RCC 7860 (cell line): Measurements from ENCODE around the gene TIMM13.

Experiments
- DNase-seq: peaks from one replicate; pipeline ENCODE4 v3.0.0-alpha.2; 2015; ENCODE audit warnings: low spot score
- FAIRE-seq: peaks from 2 replicates; lab custom pipeline; 2012; peaks lifted over from hg19 to GRCh38; lab: Jason Lieb, UNC

The TIMM13 gene

DNA sequence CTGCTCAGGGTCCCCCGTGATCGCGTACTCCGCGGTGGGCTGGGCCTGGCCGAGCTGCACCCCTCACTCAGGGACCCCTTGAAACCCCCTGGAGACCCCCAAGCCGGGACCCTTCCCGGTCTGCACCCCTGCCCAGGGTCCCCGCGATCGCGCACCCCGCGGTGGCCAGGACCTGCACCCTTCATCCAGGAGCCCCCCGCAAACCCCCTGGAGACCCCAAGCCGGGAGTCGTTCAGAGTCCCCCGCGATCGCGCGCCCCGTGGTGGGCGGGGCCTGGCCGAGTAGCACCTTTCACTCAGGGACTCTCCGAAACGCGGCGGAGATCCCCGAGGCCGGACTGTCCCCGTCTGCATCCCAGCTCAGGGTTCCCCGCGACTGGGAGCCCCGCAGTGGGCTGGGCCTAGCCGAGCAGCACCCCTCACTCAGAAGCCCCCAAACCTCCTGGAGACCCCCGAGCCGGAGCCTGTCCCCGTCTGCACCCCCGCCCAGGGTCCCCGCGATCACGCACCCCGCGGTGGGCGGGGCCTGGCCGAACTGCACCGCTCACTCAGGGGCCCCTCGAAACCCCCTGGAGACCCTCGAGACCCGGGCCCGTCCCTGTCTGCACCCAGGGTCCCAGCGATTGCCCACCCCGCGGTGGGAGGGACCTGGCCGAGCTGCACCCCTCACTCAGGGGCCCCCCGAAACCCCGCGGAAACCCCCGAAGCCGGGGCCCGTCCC is 28.6 kb upstream of the TIMM13 start:
- no peak for DNase-seq
- no peak for FAIRE-seq

DNA sequence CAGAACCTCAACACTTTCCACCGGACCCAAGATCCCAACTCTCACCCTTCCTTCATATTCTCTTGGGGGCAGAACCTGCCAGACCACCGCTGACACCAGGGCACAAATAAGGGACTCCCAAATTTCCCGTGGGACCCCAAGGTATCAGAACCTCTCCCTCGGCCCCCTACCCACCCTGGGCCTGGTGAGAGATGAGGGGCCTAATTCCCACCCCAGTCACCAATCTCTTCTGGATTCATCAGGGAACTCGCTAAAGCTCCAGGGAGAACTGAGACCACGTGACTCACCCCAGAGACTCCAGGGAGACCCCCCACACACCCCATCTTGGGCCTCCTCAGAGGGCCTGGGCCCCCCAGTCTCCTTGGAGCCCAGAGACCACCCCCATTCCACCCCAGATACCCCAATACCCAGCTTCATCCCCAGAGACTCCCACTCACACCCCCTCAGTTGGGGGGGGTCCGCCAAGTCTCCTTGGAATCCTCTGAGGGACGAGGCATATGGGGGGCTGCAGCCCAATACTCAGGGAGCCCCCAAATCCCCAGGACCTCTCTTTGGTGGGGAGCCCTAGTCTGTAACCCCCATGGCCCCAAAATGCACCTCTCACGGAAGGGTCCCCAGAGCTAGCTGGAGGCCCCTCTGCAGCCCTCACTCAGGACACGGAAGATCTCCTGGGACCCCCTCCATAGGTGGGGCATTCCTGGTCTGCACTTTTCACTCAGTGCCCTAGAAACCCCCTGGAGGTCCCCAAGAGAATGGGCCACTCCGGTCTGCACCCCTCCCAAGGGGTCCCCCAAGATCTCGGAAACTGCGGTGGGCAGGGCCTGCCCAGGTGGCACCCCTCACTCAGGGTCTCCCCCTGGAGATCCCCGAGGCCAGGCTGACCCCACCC is 27.8 kb upstream of the TIMM13 start:
- DNase-seq, result no peak
- no peak for FAIRE-seq

DNA sequence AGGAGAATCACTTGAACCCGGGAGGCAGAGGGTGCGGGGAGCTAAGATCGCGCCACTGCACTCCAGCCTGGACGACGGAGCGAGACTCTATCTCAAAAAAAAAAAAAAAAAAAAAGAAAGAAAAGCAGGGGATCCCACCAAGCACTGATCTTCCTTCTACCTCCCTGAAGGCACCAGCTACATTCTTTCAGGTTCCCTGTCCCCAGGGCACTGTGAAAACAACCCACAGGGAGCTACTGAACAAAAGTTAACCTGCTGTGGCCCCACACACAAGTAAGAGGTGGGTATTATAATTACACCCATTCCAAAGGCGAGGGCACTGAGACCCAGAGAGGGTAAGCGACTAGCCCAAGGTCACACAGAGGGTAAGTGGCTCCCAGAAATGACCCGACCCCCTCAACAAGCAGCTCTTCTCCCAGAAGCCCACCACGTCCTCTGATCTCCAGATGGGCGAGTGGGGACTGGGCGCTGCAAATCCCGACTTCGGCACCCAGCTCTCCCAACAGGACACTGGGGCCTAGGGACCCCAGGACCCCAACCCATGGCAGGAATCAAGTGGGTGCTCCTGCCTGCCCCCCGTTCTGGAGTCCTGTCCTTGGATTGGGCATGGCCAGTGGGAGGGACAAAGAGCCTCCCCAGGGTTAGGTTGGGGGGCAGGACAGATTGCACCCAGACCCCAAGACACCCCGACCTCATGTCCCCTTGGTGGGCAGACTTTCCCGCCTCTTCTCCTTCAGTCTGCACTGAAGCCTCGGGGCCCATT is 27.0 kb upstream of the TIMM13 start:
- DNase-seq (no peak), FAIRE-seq (no peak)

DNA sequence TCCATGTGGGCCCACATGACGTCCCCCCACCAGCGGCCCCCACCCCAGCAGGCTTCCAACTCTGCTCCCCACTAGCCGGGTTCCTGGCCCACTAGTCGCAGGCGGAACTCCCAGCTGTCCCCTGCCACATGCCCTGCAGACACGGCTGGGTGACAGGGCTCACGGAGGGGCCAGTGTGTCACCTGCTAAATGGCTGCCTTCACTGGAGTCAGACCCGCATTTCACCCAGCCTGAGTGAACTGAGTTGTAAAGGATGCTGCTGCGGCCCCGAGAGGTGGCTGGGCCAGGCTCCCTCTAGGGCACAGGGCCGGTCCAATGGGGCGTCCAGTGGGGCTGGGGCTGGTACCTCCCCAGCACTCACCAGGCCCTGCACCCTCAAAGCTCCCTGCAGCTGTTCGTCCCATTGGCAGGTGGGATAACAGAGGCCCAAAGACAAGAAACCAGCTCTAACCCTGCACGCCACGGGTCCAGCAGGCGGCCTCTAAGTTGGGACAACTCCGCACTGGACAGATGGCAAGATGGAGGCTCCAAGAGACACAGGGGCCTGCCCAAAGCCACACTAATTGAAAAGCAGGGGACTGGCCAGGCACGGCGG is 26.1 kb upstream of the TIMM13 start:
- DNase-seq (no peak), FAIRE-seq (no peak)

DNA sequence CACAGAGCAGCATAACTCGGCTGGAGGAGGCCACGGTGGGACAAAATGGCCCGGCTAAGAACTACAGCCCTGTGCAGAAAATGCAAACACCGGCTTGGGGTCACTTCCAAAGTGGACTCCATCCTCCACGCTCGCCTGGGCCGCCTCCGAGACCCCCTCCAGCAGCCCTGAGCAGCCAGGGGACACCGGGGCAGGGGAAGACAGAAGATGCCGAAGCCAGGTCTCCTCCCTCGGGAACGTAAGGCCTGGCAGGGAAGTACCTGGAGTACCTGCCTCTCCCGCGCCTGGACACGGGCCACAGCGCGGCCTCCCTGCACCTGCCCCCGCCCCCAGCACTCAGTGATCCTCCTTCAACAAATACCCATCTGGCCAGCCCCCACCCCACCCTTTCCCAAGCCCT is 24.4 kb upstream of the TIMM13 start:
- DNase-seq (no peak), FAIRE-seq (no peak)

DNA sequence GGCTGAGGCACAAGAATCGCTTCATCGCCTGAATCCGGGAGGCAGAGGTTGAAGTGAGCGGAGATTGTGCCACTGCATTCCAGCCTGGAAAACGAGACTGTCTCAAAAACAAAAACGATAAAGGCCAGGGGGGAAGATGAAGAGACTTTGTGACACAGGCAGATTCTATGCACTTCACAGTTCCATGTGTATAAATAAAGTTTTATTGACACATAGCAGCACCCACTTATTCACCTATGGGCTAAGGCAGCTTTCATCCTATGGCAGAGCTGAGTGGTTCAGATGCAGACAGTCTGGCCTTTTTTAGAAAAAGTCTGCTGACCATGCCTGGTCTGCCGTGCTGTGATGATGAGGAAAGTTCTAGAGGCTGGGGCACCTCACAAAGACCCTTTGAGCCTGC is 23.8 kb upstream of the TIMM13 start:
- FAIRE-seq, result no peak
- no peak for DNase-seq

DNA sequence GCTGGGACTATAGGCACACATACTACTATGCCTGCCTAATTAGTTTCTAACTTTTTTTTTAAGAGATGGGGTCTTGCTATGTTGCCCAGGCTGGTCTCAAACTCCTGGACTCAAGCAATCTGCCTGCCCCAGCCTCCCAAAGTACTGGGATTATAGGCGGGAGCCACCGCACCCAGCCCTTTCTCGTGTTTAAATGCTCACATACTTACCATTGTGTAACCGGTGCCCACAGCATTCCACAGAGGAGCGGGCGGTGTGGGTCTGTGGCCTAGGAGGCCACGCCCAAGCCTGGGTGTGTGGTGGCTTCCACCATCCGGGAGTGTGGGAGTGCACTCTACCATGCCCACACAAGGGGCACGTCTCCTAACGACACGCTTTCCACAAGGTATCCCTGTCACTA is 21.6 kb upstream of the TIMM13 start:
- FAIRE-seq, result no peak
- peak; percentile 4 for DNase-seq

DNA sequence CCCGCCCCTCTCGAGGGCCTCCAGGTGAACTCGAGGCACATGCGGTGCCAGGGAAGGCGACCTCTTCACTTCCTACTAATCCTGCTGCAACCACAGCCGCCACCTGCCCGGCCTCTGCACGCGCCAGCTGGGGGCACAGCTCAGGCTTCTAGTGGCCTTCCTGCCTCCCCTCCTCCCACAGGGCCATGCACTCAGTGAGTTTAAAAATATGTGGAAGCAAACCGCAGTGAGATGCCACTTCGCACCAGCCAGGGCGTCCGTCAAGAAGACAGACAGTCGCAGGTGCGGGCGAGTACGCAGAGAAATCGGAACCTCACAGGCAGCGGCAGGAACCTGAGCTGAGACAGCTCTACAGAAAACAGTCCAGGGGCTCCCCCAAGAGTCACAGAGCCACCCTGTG is 19.0 kb upstream of the TIMM13 start:
- no peak for DNase-seq
- FAIRE-seq, result no peak

DNA sequence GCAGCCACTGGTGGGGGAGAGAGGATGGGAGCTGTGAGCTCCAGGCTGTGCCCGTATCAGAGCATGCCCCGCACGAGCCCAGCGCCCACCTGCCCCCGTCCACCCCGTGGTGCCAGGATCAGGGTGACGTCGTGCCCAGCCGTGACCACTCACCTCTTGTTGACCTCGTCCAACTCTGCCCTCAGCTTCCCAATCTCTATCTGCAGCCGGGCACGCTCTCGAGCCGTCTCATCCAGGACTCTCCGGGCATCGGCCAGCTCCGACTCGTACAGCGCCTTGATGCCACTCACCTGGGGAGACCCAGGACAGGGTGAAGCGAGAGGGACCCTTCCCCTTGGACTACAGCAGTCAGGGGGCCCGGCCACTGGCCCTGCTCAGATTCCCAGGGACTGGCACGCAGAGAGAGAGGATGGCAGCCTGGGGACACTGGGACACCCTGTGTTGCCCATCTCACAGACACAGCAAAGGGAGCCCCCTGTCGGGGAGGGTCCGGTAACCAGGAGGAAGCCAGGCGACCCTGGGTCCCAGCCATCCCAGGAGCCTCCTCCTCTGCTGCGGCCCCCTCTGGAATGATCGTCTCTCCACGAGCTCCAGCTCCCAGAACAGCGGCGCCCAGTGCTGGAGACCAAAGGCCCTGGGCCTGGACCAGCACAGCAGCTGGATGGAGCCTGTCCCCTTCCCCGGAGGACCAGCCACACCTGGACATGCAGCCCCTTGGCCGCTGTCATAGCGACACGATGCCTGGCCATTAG is 17.0 kb upstream of the TIMM13 start:
- DNase-seq, result no peak
- no peak for FAIRE-seq

DNA sequence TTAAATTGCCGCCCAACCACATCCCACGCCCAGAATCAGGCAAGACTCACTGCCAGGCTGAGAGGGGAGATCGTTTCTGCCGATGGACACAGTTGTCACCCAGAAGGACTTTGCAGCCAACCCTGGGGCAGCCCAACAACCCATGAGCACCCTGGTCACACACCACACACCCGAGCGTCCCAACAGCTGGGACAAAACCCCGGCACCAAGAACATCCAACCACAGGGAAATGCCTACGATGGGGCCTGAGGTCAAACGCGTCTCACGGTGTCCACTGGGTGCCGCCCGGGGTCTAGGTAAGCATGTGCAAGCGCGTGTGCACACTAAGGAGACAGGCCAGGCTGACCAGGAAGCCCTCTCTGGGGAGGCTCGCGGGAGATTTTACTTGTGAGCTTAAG is 16.4 kb upstream of the TIMM13 start:
- DNase-seq (no peak), FAIRE-seq (no peak)

DNA sequence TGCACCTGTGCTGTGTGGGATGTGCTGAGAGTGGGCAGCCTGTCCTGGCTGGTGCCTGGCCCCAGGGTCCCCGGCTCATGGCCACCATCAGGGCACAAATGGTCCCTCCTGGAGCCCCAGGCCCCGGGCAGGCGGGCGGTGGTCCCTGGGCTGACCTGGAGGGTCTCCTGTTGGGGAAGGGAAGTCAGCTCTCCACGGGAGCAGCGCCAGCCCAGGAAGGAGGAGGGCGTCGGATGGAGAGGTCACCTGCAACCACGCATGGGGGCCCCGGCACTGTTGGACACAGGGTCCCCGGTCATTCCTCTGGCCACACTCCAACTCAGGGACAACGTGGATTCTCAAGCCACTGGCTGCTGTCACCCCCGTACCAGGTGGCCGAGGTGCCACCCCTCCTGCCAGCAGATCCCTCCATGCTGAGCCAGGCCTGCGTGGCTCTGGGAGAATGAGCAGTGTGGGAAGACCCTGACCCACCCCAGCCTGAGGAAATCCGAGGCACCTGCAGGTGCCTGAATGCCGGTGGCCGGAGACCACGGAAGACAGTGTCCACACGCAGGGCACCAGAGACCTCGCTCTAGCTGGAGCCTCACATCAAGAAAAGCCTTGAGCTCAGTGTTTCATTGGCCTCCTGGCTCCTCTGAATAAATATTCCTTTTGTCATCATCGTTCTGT is 15.9 kb upstream of the TIMM13 start:
- FAIRE-seq, result no peak
- DNase-seq, result no peak

DNA sequence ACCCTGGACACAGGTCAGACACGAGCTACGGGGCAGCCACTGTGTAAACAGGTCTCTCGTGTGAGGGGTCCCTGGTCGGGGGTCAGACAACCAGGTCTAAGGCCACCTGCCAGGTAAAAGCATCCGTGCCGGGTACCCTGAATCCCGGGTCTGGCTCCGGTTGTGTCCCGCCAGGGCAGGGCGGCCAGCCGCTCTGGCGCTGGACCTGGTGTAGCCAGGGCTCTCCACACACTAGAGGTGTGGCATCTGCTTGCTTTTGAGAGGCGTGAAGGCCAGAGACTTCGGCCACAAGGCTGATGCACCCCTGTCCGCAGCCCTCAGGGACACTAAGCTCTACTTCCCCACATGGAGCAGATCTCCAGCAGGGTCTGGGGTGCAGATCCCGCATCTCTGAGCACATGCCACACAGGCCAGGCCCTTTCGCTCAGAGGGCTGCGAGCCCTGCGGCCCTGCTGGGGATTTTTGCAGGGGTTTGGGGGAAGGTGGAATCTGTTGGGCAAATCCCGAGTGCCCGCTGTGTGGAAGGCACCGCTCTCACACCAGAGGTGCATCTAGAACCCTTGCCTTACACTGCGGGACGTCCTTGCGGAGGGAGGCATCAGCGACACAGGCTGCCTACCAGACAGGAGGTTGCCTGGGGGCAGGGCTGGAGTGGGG is 13.8 kb upstream of the TIMM13 start:
- DNase-seq (no peak), FAIRE-seq (no peak)

DNA sequence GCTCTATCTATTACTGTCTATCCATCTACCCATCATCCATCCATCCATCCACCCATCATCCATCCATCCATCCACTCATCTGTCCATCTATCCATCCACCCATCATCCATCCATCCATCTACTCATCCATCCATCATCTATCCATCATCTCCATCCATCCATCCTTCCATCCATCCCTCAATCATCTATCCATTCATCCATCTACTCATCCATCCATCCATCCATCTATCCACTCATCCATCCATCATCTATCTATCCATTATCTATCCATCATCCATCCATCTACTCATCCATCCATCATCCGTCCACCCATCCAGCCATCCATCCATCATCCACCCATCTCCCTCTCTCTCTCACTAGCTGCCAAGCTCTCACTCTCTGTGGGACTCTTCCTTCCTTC is 13.1 kb upstream of the TIMM13 start:
- no peak for FAIRE-seq
- DNase-seq, result no peak

DNA sequence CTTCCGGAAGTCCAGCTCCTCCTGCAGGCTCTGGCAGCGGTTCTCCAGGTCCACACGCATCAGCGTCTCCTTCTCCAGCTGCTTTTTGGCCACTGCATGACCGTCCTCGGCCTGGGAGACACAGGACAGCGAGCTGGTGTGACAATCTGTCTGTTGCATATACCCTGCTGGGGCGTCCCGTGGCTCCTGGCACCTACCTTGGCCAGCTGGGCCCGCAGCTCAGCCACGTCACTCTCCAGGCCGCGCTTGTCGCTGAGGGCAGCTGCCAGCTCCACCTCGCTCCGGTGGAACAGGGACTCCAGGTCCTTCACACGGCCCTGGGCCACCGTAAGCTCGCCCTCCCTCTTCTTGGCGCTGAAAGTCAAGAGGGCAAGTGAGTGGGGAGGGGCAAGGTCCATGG is 10.8 kb upstream of the TIMM13 start:
- FAIRE-seq (no peak), DNase-seq (no peak)

DNA sequence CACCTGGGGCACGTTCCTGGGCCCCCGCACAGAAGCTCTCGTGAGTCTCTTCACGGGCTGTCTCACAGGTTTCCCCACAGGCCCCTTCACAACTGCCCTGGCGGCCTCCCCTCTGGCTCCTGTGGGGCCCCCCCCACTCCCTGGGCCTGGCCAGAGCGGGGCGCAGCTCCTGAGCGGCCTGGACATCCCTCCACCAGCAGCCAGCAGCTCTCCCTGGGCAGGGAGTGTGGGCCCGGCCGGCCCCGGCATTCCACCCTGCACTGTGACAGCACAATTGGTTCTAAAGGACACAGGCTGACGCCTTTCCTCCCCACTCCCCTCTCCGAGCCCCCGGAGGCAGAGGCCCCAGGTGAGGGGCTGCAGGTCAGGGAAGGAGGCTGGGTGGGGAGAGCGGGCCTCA is 9.5 kb upstream of the TIMM13 start:
- DNase-seq (no peak), FAIRE-seq (no peak)

DNA sequence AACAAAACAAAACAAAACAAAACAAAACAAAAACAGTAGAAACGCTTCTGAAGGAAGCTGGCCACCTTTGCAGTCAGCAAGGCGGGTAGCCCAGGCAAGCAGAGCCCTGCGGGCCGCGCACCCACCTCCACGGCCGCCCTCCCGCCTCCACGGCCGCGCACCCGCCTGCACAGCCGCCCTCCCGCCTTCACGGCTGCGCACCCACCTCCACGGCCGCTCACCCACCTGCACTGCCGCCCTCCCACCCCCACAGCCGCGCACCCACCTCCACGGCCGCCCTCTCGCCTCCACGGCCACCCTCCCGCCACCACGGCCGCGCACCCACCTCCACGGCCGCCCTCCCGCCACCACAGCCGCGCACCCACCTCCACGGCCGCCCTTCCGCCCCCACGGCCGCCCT is 9.0 kb upstream of the TIMM13 start:
- DNase-seq (no peak), FAIRE-seq (no peak)

DNA sequence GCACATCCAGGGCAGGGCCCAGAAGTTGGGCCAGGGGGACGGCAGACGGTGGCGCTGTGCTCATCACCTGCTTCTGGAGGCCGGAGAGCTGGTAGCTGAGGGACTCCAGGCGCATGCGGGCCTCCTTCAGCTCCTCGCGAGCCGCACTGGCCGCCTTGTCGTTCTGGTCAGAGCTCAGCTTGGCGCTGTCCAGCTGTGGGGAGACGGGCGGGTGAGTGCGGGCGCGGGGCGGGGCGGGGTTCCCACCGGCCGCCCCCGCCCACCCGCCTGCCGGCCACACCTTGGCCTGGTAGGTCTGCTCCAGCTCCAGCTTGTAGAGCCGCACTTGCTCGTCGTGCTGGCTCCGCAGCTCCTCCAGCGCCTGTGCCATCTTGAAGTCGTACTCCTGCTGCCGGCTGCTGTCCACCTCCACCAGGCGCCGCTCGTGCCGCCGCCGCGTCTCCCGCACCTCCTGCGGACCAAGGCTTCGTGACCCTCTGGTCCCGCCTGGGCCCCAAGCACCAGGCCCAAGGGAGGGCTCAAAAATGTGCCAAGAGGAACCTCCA is 7.4 kb upstream of the TIMM13 start:
- DNase-seq (no peak), FAIRE-seq (no peak)

DNA sequence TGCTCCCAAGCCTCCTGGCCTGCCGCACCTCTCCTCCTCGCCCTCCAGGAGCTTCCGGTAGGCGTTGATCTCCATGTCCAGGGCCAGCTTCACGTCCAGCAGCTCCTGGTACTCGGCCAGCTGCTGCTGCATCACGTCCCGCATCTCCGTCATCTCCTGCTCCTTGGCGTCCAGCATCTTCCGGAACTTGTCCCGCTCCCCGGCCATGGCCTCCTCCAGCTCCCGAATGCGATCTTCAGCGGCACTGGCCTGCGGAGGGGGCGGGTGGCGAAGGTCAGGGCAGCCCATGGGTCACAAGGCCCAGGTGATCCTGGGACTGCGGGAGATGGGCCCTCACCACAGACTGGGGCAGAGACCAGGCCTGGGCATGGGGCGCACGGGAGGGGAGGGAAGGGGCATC is 6.9 kb upstream of the TIMM13 start:
- FAIRE-seq, result no peak
- DNase-seq, result no peak

DNA sequence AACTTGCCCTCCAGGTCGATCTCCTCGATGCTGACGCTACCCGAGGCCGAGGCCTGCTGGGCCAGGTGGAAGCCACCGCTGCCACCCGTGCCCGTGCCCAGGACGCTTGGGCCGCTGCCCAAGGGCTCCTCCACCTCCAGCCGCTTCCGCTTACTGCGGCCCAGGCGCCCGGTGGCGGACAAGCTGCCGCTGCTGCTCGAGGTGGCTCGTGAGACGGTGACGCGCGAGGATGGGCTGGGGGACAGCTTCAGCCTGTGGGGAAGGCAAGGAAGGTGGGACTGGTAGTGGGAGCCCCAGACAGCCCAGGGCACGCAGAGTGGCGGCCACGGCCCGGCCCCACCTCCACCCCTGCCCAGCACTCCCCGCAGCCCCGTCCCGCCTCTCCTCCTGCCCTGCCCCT is 6.5 kb upstream of the TIMM13 start:
- FAIRE-seq (no peak), DNase-seq (no peak)
